ENCODE data around the gene NIFK.
A peak's percentile ranks its signal among the peaks of the same experiment; 100 is the strongest.

Gene NIFK

GRCh38 chr2:121736462-121737336, at the start of gene NIFK:
TSS of gene NIFK (minus strand) at chr2:121736875. CDS start at chr2:121736850, 25 bp downstream.
- Mint-ChIP-seq H3K36me3 (peaks cover 3% of the 10 kb centered on the region), H3K4me1 (peaks cover 14% of the 10 kb centered on the region), H3K27me3 (no peaks in the 10 kb centered on the region), H3K9me3 (no peaks in the 10 kb centered on the region), H3K4me3 (peak within 1 kb of the TSS; percentile 96), H3K27ac (peak within 1 kb of the TSS; percentile 96)
- ATAC-seq (ENCODE audit: low read depth) (peak; percentile 85), DNase-seq (ENCODE audit: low spot score in 2 of 2) (peak; percentile 98 to 99)

- H3K36me3 Mint-ChIP-seq, result no peaks in the 10 kb centered on the region
- H3K9me3 Mint-ChIP-seq, result no peaks in the 10 kb centered on the region
- H3K27me3 Mint-ChIP-seq, result peaks cover 4% of the 10 kb centered on the region
- DNase-seq (ENCODE audit: low spot score in 2 of 2) (no peak), ATAC-seq (ENCODE audit: low read depth) (no peak)
- H3K4me3 Mint-ChIP-seq, result no peak overlapping the region
- H3K4me1 Mint-ChIP-seq, result no peaks in the 10 kb centered on the region
- H3K27ac Mint-ChIP-seq, result no peak overlapping the region
Measured at GRCh38 chr2:121783180-121783579, 46.5 kb upstream of the NIFK start.

- Mint-ChIP-seq H3K36me3 (peaks cover 2% of the 10 kb centered on the region), H3K4me3 (no peak overlapping the region), H3K27ac (no peak overlapping the region), H3K27me3 (peaks cover 4% of the 10 kb centered on the region), H3K4me1 (peaks cover 2% of the 10 kb centered on the region), H3K9me3 (no peaks in the 10 kb centered on the region)
- DNase-seq (ENCODE audit: low spot score in 2 of 2), result no peak
- no peak for ATAC-seq (ENCODE audit: low read depth)
Measured at GRCh38 chr2:121778741-121779487, 42.2 kb upstream of the NIFK start.

- peaks cover 2% of the 10 kb centered on the region for H3K4me1 Mint-ChIP-seq
- no peaks in the 10 kb centered on the region for H3K9me3 Mint-ChIP-seq
- DNase-seq (ENCODE audit: low spot score in 2 of 2) (no peak), ATAC-seq (ENCODE audit: low read depth) (no peak)
- peaks cover 2% of the 10 kb centered on the region for H3K36me3 Mint-ChIP-seq
- H3K27me3 Mint-ChIP-seq, result peaks cover 4% of the 10 kb centered on the region
- no peak overlapping the region for H3K27ac Mint-ChIP-seq
- H3K4me3 Mint-ChIP-seq, result no peak overlapping the region
Measured at GRCh38 chr2:121777699-121778058, 41.0 kb upstream of the NIFK start.

- Mint-ChIP-seq H3K27ac (no peak overlapping the region), H3K36me3 (peaks cover 2% of the 10 kb centered on the region), H3K27me3 (peaks cover 3% of the 10 kb centered on the region), H3K9me3 (no peaks in the 10 kb centered on the region), H3K4me3 (no peak overlapping the region), H3K4me1 (peaks cover 2% of the 10 kb centered on the region)
- no peak for ATAC-seq (ENCODE audit: low read depth)
- DNase-seq (ENCODE audit: low spot score in 2 of 2), result no peak
Measured at GRCh38 chr2:121776885-121777698, 40.4 kb upstream of the NIFK start.

- no peak for DNase-seq (ENCODE audit: low spot score in 2 of 2)
- Mint-ChIP-seq H3K4me3 (no peak overlapping the region), H3K36me3 (peaks cover 2% of the 10 kb centered on the region), H3K9me3 (no peaks in the 10 kb centered on the region), H3K27me3 (peaks cover 3% of the 10 kb centered on the region), H3K4me1 (peaks cover 2% of the 10 kb centered on the region), H3K27ac (no peak overlapping the region)
- no peak for ATAC-seq (ENCODE audit: low read depth)
Measured at GRCh38 chr2:121776361-121776760, 39.7 kb upstream of the NIFK start.

GRCh38 chr2:121774235-121774634, 37.6 kb upstream of the NIFK start:
- Mint-ChIP-seq H3K27ac (no peak overlapping the region), H3K36me3 (peaks cover 2% of the 10 kb centered on the region)

GRCh38 chr2:121771976-121772742, 35.5 kb upstream of the NIFK start:
- Mint-ChIP-seq H3K27ac (no peak overlapping the region), H3K9me3 (no peaks in the 10 kb centered on the region), H3K27me3 (peaks cover 3% of the 10 kb centered on the region), H3K4me3 (no peak overlapping the region), H3K4me1 (peaks cover 2% of the 10 kb centered on the region), H3K36me3 (peaks cover 11% of the 10 kb centered on the region)
- DNase-seq (ENCODE audit: low spot score in 2 of 2) (no peak), ATAC-seq (ENCODE audit: low read depth) (no peak)

More at GRCh38 chr2:121774235-121774634, 37.6 kb upstream of the NIFK start:
- Mint-ChIP-seq H3K9me3 (no peaks in the 10 kb centered on the region), H3K4me3 (no peak overlapping the region), H3K4me1 (peaks cover 2% of the 10 kb centered on the region), H3K27me3 (peaks cover 3% of the 10 kb centered on the region)
- DNase-seq (ENCODE audit: low spot score in 2 of 2) (no peak), ATAC-seq (ENCODE audit: low read depth) (no peak)

GRCh38 chr2:121768143-121768755, 31.6 kb upstream of the NIFK start:
- Mint-ChIP-seq H3K4me1 (no peaks in the 10 kb centered on the region), H3K4me3 (no peak overlapping the region), H3K9me3 (no peaks in the 10 kb centered on the region), H3K27ac (no peak overlapping the region), H3K27me3 (no peaks in the 10 kb centered on the region), H3K36me3 (peaks cover 33% of the 10 kb centered on the region)
- no peak for ATAC-seq (ENCODE audit: low read depth)
- no peak for DNase-seq (ENCODE audit: low spot score in 2 of 2)

GRCh38 chr2:121766624-121767023, 29.9 kb upstream of the NIFK start:
- Mint-ChIP-seq H3K9me3 (no peaks in the 10 kb centered on the region), H3K4me1 (no peaks in the 10 kb centered on the region), H3K4me3 (no peak overlapping the region), H3K27me3 (no peaks in the 10 kb centered on the region), H3K27ac (no peak overlapping the region), H3K36me3 (peaks cover 36% of the 10 kb centered on the region)
- DNase-seq (ENCODE audit: low spot score in 2 of 2), result no peak
- no peak for ATAC-seq (ENCODE audit: low read depth)

GRCh38 chr2:121764681-121765228, 28.1 kb upstream of the NIFK start:
- H3K27ac Mint-ChIP-seq, result no peak overlapping the region
- H3K4me3 Mint-ChIP-seq, result no peak overlapping the region
- no peaks in the 10 kb centered on the region for H3K27me3 Mint-ChIP-seq
- H3K4me1 Mint-ChIP-seq, result no peaks in the 10 kb centered on the region
- H3K36me3 Mint-ChIP-seq, result peaks cover 36% of the 10 kb centered on the region
- ATAC-seq (ENCODE audit: low read depth), result no peak
- DNase-seq (ENCODE audit: low spot score in 2 of 2), result no peak
- no peaks in the 10 kb centered on the region for H3K9me3 Mint-ChIP-seq

- H3K9me3 Mint-ChIP-seq, result no peaks in the 10 kb centered on the region
- peak within 1 kb of the TSS; percentile 97 for H3K27ac Mint-ChIP-seq
- ATAC-seq (ENCODE audit: low read depth), result peak; percentile 98
- peak; percentile 91 to 95 for DNase-seq (ENCODE audit: low spot score in 2 of 2)
- peaks cover 4% of the 10 kb centered on the region for H3K36me3 Mint-ChIP-seq
- no peaks in the 10 kb centered on the region for H3K27me3 Mint-ChIP-seq
- peaks cover 15% of the 10 kb centered on the region for H3K4me1 Mint-ChIP-seq
- peak within 1 kb of the TSS; percentile 90 for H3K4me3 Mint-ChIP-seq
Measured at GRCh38 chr2:121755237-121756111, 18.8 kb upstream of the NIFK start, which contains the start of gene TSN. TSS of gene TSN (plus strand) at chr2:121755651. CDS start at chr2:121755780, 129 bp downstream.
